ENCODE results near the gene CCDC174. TPM values are rescaled to one million over a fixed set of nuclear protein-coding genes. Genes with fewer than 3 reads are reported as not detected.

The CCDC174 gene
- total and polyA plus RNA-seq, 4 donors: 4.9 to 14.2 (median 7.0) TPM

DNA sequence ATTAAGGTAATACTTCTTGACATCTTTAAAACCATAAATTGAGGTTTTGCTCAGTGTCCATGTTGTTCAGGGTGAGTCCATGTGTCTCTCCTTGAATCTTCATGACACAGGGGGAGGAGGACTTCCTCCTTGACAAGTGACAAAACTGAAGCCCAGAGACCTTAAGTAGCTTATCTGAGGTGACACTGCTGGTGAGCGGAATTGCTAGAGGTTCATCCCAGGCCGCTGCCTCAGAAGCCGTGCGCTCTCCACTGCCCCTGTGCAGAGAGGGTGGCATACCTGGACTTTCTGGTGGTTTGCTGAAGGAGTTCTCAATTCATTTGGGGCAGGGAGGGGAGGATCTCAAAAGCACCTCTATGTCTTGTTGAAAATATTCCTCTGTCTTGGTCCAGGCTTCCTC lies 23.2 kb upstream of the CCDC174 start (continued):
- TF ChIP-seq, protein P1, sequence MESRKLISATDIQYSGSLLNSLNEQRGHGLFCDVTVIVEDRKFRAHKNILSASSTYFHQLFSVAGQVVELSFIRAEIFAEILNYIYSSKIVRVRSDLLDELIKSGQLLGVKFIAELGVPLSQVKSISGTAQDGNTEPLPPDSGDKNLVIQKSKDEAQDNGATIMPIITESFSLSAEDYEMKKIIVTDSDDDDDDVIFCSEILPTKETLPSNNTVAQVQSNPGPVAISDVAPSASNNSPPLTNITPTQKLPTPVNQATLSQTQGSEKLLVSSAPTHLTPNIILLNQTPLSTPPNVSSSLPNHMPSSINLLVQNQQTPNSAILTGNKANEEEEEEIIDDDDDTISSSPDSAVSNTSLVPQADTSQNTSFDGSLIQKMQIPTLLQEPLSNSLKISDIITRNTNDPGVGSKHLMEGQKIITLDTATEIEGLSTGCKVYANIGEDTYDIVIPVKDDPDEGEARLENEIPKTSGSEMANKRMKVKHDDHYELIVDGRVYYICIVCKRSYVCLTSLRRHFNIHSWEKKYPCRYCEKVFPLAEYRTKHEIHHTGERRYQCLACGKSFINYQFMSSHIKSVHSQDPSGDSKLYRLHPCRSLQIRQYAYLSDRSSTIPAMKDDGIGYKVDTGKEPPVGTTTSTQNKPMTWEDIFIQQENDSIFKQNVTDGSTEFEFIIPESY (IDR thresholded peaks at IDR 0.05): no peak

DNA sequence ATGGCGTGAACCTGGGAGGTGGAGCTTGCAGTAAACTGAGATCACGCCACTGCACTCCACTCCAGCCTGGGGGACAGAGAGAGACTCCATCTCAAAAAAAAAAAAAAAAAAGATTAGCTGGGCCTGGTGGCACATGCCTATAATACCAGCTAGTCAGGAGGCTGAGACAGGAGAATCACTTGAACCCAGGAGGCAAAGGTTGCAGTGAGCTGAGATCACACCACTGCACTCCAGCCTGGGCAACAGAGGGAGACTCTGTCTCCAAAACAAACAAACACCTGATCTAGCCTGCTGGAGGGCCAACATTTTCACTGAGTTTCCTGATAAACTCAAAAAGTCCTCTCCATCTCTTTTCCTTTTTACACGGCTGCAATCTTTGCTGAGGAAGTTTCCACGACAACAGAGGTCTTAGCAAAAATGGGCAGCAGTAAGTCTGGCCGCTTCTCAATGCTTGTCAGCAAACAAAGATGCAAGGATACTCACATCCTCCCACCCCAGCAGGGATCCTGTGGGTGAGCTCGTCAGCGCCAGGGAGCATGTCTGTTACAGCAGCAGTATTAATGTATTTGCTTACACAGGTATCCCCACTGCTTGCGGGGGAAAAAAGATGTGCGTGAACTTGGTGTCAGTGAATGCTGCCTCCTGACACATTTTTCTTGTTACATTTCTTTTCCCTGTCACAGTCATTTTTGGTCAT lies 21.0 kb upstream of the CCDC174 start:
- H3K27ac ChIP-seq (ENCODE audit: low read depth in 1 of 2, low read length in 2 of 2): no peak overlapping the region
- H3K9me3 ChIP-seq (ENCODE audit: control insufficient read depth in 4 of 4, low read length in 3 of 4): peaks cover 0 to 2% (median 0%) of the 10 kb centered on the region in 4 donors
- no peaks in the 10 kb centered on the region for H3K27me3 ChIP-seq (ENCODE audit: control insufficient read depth in 4 of 4, insufficient read depth in 4 of 4, low read length in 3 of 4)
- DNase-seq (ENCODE audit: low spot score): no peak
- H3K4me3 ChIP-seq (ENCODE audit: low read depth in 1 of 3, low read length in 3 of 3): no peak overlapping the region
- WGBS: 69% methylated on average over 9 of the region's 9 CpGs
- H3K4me1 ChIP-seq (ENCODE audit: control insufficient read depth in 4 of 4, insufficient read depth in 4 of 4, low read length in 3 of 4): peaks cover 0 to 25% (median 22%) of the 10 kb centered on the region in 4 donors
- no peak overlapping the region for H3K9ac ChIP-seq (ENCODE audit: low read depth in 1 of 2, low read length in 2 of 2)
- TF ChIP-seq YY1 (IDR thresholded peaks at IDR 0.05) (peak; percentile 27), TAF1 (conservative IDR thresholded peaks at IDR 0.05) (no peak), RAD21 (IDR thresholded peaks at IDR 0.05) (no peak), JUND (IDR thresholded peaks at IDR 0.05) (no peak), RXRA (IDR thresholded peaks at IDR 0.05) (peak in 1 of 2 donors; percentile 49), NR2F2 (IDR thresholded peaks at IDR 0.05) (no peak), HNF4A (conservative IDR thresholded peaks at IDR 0.05) (peak; percentile 31 to 71), SP1 (IDR thresholded peaks at IDR 0.05) (no peak)
- TF ChIP-seq, protein P1 (IDR thresholded peaks at IDR 0.05): no peak
- no peaks in the 10 kb centered on the region for H3K36me3 ChIP-seq (ENCODE audit: control insufficient read depth in 4 of 4, insufficient read depth in 3 of 4, low read depth in 1 of 4, low read length in 3 of 4)

DNA sequence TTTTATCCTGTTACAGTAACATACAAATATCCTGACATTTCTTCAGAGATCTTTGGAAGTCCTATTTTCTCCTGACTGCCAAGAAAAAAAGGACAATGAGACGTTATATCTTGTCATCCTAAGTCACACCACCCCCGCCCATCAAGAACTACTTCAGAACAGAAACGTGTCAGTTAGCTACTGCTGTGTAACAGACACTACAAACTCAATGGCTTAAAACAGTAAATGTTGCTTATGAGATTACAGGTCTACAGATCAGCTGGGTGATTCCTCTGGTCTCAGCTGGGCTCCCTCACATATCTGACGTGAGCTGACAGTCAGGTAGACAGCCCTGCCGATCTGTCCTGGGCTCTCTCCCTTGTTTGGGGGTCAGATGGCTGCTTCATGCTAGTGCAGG lies 20.5 kb upstream of the CCDC174 start:
- WGBS: 88% methylated on average over 5 of the region's 5 CpGs
- Histone ChIP-seq H3K4me3 (ENCODE audit: low read depth in 1 of 3, low read length in 3 of 3) (no peak overlapping the region), H3K27me3 (ENCODE audit: control insufficient read depth in 4 of 4, insufficient read depth in 4 of 4, low read length in 3 of 4) (no peaks in the 10 kb centered on the region), H3K9me3 (ENCODE audit: control insufficient read depth in 4 of 4, low read length in 3 of 4) (peaks cover 0 to 2% (median 0%) of the 10 kb centered on the region in 4 donors), H3K27ac (ENCODE audit: low read depth in 1 of 2, low read length in 2 of 2) (no peak overlapping the region), H3K4me1 (ENCODE audit: control insufficient read depth in 4 of 4, insufficient read depth in 4 of 4, low read length in 3 of 4) (peaks cover 0 to 25% (median 22%) of the 10 kb centered on the region in 4 donors), H3K9ac (ENCODE audit: low read depth in 1 of 2, low read length in 2 of 2) (no peak overlapping the region), H3K36me3 (ENCODE audit: control insufficient read depth in 4 of 4, insufficient read depth in 3 of 4, low read depth in 1 of 4, low read length in 3 of 4) (no peaks in the 10 kb centered on the region)
- DNase-seq (ENCODE audit: low spot score): no peak
- no peak for TF ChIP-seq EGR1 (IDR thresholded peaks at IDR 0.05; ENCODE audit: low read depth in 2 of 2)

DNA sequence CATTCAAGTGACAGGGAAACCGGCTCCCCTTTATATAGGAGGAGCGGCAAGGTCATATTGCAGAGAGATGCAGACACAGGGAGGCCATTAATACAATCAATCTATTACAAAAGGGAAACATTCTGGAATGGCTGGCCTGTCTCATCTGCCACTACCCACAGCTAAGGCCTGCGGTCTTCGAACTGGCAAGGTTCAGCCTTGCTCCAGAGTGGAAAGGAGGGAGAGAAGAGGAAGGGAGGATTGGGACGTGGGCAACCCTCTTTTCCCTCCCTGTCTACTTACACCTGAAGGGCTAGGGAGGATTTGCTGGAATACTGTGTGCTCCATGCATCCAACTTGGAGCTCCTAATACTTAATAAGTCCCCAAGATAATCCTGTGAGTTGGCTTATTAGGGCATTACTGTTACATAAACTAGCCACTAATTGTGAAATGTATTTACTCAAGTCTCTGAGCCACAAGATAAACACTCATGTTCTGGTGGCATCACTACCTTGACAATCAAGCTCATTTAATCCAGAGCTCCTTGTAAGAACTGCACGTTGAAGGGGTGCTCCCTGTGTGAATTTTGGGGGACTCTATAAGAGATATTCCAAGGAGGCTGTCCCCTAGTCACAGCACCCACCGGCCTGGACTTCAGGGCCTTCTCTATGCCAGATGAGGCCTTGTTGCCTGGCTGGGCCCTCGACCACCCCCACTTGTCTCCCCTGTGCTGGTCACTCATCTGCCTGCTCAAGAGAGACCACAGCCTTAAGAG lies 19.7 kb upstream of the CCDC174 start:
- H3K27me3 ChIP-seq (ENCODE audit: control insufficient read depth in 4 of 4, insufficient read depth in 4 of 4, low read length in 3 of 4): no peaks in the 10 kb centered on the region
- TF ChIP-seq FOXA1 (IDR thresholded peaks at IDR 0.05) (peak; percentile 57), FOXA2 (IDR thresholded peaks at IDR 0.05) (peak; percentile 69), RXRA (IDR thresholded peaks at IDR 0.05) (peak; percentile 33 to 57), SP1 (IDR thresholded peaks at IDR 0.05) (peak; percentile 14), RAD21 (IDR thresholded peaks at IDR 0.05) (no peak), HNF4A (conservative IDR thresholded peaks at IDR 0.05) (peak; percentile 27 to 53), EGR1 (IDR thresholded peaks at IDR 0.05; ENCODE audit: low read depth in 2 of 2) (no peak)
- TF ChIP-seq, protein P2, sequence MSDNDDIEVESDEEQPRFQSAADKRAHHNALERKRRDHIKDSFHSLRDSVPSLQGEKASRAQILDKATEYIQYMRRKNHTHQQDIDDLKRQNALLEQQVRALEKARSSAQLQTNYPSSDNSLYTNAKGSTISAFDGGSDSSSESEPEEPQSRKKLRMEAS (IDR thresholded peaks at IDR 0.05): no peak
- WGBS: 69% methylated on average over 8 of the region's 8 CpGs

More for the DNA sequence above, 19.7 kb upstream of the CCDC174 start:
- H3K9ac ChIP-seq (ENCODE audit: low read depth in 1 of 2, low read length in 2 of 2): no peak overlapping the region
- peaks cover 0 to 25% (median 22%) of the 10 kb centered on the region in 4 donors for H3K4me1 ChIP-seq (ENCODE audit: control insufficient read depth in 4 of 4, insufficient read depth in 4 of 4, low read length in 3 of 4)
- H3K27ac ChIP-seq (ENCODE audit: low read depth in 1 of 2, low read length in 2 of 2): peak overlapping the region in 1 of 2 donors; percentile 79
- DNase-seq (ENCODE audit: low spot score): no peak
- no peaks in the 10 kb centered on the region for H3K36me3 ChIP-seq (ENCODE audit: control insufficient read depth in 4 of 4, insufficient read depth in 3 of 4, low read depth in 1 of 4, low read length in 3 of 4)
- peak overlapping the region in 1 of 3 donors; percentile 6 for H3K4me3 ChIP-seq (ENCODE audit: low read depth in 1 of 3, low read length in 3 of 3)
- peaks cover 0 to 2% (median 0%) of the 10 kb centered on the region in 4 donors for H3K9me3 ChIP-seq (ENCODE audit: control insufficient read depth in 4 of 4, low read length in 3 of 4)

All from liver (tissue), 9 donors.